Stimulated activated naive CD8-positive, alpha-beta T cell treated with anti-CD3 and anti-CD28 coated beads, Interleukin-15, amount 100 ng/mL, for 72 hours (primary cell): ENCODE data around the gene PROK1.

Experiments
- ATAC-seq: fragments of 150-1000 bp; cut with Tn5 transposase; 2 replicates; pipeline ENCODE4 v1.10.0; 2021; ENCODE audit warnings: mild to moderate bottlenecking, moderate library complexity
- DNase-seq, 2 donors: peaks; one replicate each; pipeline ENCODE4 v3.0.0; 2021 to 2022
- H3K27ac Mint-ChIP-seq, 2 donors: one replicate each; pipeline ENCODE4 v1.8.0; 2022; ENCODE audit warnings: mild to moderate bottlenecking in 2 of 2, mixed read lengths in 2 of 2, moderate library complexity in 2 of 2
- H3K27me3 Mint-ChIP-seq: one replicate; pipeline ENCODE4 v1.8.0; 2022; ENCODE audit warnings: mixed read lengths
- H3K4me1 Mint-ChIP-seq: one replicate; pipeline ENCODE4 v1.8.0; 2022; ENCODE audit warnings: mild to moderate bottlenecking, mixed read lengths
- H3K4me3 Mint-ChIP-seq, 2 donors: one replicate each; pipeline ENCODE4 v1.8.0; 2022; ENCODE audit warnings: mild to moderate bottlenecking in 2 of 2, mixed read lengths in 2 of 2, moderate library complexity in 1 of 2
- H3K9me3 Mint-ChIP-seq, 2 donors: one replicate each; pipeline ENCODE4 v1.8.0; 2022; ENCODE audit warnings: mixed read lengths in 2 of 2

Gene PROK1

DNA sequence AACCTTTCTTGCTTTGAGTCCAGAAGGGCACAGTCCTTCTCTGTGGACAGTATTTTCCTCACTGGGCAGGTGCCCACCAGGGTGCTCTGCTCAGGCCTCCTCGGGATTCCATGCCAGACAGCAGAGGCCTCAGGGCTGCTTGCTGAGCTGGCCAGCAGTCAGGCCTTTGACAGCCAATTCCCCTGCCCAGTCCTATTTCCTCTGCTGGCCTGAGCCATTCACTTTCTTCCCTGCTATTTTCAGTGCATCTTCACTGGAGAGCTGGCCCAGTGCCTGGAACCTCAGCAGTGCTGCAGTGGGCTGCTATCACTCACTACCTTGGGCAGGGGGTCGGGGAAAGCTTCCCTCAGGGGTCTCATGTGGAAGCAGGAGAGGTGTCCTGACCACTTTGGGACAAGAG, 34.8 kb downstream of the PROK1 start:
- DNase-seq: no peak
- H3K4me1 Mint-ChIP-seq: peaks cover 7% of the 10 kb centered on the region
- no peak for ATAC-seq
- no peak overlapping the region for H3K4me3 Mint-ChIP-seq
- H3K9me3 Mint-ChIP-seq: no peaks in the 10 kb centered on the region
- H3K27ac Mint-ChIP-seq: no peak overlapping the region
- H3K27me3 Mint-ChIP-seq: peaks cover 31% of the 10 kb centered on the region

DNA sequence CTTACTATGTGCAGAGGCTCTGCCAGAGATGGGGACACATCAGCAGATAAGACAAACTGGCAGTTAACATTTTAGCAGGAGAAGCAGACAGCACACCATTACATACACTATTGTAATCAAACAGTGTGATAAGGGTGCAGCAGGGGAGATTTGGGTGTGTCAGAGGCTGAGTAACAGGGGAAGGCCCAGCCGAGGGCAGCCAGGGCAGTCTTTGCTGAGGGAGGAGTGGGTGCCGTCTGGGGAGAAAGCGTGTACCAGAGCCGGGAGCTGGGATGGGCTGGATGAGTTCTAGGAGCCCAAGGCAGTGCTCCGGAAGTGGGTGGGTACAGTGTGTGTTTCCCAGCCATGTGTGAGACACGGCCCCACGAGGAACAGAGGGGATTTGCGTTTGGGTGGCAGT, 36.8 kb downstream of the PROK1 start:
- H3K9me3 Mint-ChIP-seq: no peaks in the 10 kb centered on the region
- ATAC-seq (no peak), DNase-seq (no peak)
- H3K4me1 Mint-ChIP-seq: peaks cover 13% of the 10 kb centered on the region
- H3K27me3 Mint-ChIP-seq: peaks cover 30% of the 10 kb centered on the region
- peak overlapping the region in 1 of 2 donors; percentile 63 for H3K27ac Mint-ChIP-seq
- no peak overlapping the region for H3K4me3 Mint-ChIP-seq

DNA sequence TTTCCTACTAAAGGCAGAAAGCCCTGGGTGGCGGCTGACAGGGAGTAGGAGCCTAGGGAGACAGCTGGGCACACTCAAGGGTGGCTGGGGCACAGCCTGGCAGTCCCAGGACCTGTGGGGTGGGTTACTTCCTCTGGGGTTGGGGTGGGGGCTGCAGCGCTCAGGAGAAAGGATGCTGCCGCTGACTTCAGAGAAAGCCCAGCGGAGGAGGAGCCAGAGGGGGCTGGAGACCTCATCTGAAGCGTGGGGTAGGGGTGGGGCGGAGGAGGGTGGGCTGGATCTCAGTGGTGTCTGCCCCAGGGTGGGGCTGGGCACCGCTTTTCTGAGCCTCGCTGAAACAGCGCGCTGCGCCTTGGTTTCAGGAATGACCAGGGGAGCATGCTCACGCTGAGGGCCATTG, 37.2 kb downstream of the PROK1 start:
- no peak for DNase-seq
- no peaks in the 10 kb centered on the region for H3K9me3 Mint-ChIP-seq
- peaks cover 10% of the 10 kb centered on the region for H3K4me1 Mint-ChIP-seq
- no peak for ATAC-seq
- H3K27ac Mint-ChIP-seq: peak overlapping the region in 1 of 2 donors; percentile 63
- H3K4me3 Mint-ChIP-seq: no peak overlapping the region
- peaks cover 26% of the 10 kb centered on the region for H3K27me3 Mint-ChIP-seq

DNA sequence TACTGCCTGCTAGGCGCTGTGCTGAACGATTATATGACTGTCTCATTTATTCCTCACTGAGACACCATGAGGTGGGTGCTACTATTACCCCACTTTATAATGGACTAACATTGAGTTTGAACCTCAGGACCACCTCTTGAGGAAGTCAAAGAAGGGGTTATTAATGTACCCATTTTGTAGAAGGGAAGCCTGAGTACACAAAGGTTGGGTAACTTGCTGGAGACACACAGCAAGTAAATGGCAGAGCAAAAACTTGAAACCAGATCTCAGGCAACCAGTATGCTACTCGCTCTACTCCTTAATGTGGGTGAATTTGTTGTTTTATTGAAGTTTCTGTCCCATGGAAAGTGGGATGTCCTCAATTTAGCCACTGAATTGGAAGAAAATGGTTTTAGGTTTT, 37.9 kb downstream of the PROK1 start:
- H3K27me3 Mint-ChIP-seq: peaks cover 19% of the 10 kb centered on the region
- no peak overlapping the region for H3K4me3 Mint-ChIP-seq
- H3K4me1 Mint-ChIP-seq: peaks cover 6% of the 10 kb centered on the region
- no peaks in the 10 kb centered on the region for H3K9me3 Mint-ChIP-seq
- H3K27ac Mint-ChIP-seq: no peak overlapping the region
- no peak for ATAC-seq
- no peak for DNase-seq

DNA sequence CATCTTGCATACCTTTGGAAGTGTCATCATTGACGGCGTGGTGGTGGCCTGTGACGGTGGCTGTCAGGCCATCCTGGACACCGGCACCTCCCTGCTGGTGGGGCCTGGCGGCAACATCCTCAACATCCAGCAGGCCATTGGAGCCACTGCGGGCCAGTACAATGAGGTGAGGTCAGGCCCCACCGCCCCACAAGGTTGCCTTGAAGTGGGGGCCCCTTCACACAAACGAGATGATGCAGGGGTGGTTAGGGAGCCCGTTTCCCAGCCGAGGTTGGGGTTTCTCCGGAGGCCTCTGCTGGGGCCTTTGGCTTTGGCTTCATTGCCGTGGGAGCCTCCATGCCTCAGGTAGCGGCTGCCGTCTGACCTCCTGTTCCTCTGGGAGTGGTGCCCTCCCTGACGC, 38.5 kb downstream of the PROK1 start:
- ATAC-seq: no peak
- Mint-ChIP-seq H3K9me3 (no peaks in the 10 kb centered on the region), H3K4me1 (peaks cover 6% of the 10 kb centered on the region), H3K27ac (no peak overlapping the region), H3K27me3 (peaks cover 15% of the 10 kb centered on the region), H3K4me3 (no peak overlapping the region)
- DNase-seq: no peak

DNA sequence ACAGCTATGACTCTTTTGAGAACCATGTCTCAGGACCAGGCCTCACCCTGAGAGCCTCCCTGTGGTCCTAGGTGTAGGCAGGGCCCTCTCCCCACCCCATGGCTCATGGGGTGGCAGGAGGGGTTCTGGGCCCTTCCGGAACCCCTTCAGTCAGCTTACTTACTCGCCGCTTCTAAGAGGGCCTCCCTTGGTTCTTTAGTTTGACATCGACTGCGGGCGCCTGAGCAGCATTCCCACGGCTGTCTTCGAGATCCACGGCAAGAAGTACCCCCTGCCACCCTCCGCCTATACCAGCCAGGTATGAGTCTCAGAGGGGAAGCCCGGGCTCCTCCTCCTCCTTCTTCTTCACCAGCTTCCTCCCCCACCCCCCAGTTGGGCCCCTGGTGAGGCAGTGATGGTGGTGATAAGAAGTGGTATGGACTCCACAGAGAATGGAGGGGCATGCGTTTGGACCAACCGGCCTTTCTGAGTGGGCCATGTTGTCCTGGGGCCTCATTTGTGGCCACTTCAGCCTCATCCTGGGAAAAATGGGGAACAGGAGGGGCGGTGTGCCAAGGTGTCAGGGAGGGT, 39.1 kb downstream of the PROK1 start:
- ATAC-seq: peak; percentile 29
- Mint-ChIP-seq H3K4me3 (no peak overlapping the region), H3K9me3 (no peaks in the 10 kb centered on the region), H3K4me1 (peaks cover 6% of the 10 kb centered on the region), H3K27ac (no peak overlapping the region), H3K27me3 (peaks cover 12% of the 10 kb centered on the region)
- DNase-seq: no peak

DNA sequence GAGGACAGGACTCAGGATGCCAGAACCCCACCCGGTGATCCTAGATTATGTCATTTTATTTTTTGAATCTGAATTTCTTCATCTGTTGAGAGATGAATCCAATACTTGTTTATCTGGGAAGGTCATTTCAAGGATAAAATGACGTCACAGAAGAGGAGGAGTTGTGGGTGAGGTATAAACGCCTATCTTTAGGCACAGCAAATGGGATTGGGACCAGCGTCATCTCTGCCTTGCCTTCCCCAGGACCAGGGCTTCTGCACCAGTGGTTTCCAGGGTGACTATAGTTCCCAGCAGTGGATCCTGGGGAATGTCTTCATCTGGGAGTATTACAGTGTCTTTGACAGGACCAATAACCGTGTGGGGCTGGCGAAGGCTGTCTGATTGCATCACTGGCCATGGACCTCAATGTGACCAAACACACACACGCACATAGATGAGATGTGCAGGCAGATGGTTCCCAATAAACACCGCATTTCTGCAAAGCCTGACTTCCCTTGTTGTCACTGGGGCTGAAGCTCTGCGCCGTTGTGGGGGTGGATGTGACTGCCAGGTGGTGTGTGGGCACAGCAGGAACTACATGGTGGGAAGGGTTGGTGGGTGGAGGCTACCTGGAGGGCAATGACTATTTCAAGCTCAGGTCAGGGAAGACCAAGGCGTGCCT, 40.0 kb downstream of the PROK1 start:
- no peaks in the 10 kb centered on the region for H3K9me3 Mint-ChIP-seq
- no peak overlapping the region for H3K27ac Mint-ChIP-seq
- no peak for DNase-seq
- H3K4me1 Mint-ChIP-seq: peaks cover 6% of the 10 kb centered on the region
- H3K27me3 Mint-ChIP-seq: peaks cover 9% of the 10 kb centered on the region
- H3K4me3 Mint-ChIP-seq: no peak overlapping the region
- ATAC-seq: no peak

DNA sequence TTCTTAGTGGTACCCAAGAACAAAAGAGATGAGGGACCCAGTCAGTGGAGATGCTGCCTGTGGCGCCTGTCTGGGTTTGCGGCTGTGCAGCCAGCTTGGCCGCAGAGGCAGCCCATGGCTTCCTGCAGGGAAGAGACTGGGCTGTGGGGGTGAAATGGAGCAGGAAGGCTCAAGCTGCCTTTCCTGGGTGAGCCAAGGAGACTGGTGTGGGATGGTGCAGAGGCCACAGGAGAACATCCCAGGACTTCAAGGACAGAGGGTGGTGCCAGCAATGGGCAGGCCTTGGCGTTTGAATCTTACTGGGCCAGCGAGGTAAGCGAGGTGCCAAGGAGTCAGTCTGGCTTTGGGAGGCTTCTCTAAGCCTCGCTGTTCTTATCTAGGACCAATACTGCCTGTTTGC, 41.6 kb downstream of the PROK1 start:
- Mint-ChIP-seq H3K4me1 (peaks cover 6% of the 10 kb centered on the region), H3K27me3 (peaks cover 6% of the 10 kb centered on the region), H3K4me3 (no peak overlapping the region), H3K27ac (no peak overlapping the region), H3K9me3 (no peaks in the 10 kb centered on the region)
- DNase-seq (no peak), ATAC-seq (no peak)

DNA sequence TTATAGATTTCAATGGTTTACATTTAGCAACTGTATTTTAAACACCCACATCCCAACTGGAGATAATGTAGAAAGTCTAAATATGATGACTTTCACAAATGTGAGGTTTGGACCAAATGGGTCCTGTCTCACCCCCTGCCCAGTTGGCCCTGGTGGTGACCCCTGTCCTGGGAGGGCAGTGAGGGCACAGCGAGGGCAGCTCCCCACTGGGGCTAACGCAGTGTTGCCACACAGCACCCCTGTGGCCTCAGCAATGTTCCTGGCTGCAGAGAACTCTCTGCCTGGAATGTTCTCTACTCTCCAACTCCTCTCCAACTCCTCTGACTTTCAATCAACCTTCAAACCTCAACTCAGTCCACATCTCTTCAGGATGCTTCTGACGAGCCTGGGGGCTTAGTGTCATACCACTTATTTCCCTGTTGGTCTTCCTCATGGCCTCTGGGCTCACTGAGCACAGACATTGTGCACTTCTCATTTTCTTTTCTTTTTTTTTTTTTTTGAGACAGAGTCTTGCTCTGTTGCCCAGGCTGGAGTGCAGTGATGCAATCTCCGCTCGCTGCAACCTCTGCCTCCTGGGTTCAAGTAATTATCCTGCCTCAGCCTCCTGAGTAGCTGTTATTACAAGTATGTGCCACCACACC, 42.2 kb downstream of the PROK1 start:
- no peaks in the 10 kb centered on the region for H3K9me3 Mint-ChIP-seq
- no peaks in the 10 kb centered on the region for H3K27me3 Mint-ChIP-seq
- ATAC-seq (no peak), DNase-seq (no peak)
- H3K27ac Mint-ChIP-seq: peak overlapping the region in 1 of 2 donors; percentile 81
- H3K4me1 Mint-ChIP-seq: peaks cover 6% of the 10 kb centered on the region
- H3K4me3 Mint-ChIP-seq: no peak overlapping the region

DNA sequence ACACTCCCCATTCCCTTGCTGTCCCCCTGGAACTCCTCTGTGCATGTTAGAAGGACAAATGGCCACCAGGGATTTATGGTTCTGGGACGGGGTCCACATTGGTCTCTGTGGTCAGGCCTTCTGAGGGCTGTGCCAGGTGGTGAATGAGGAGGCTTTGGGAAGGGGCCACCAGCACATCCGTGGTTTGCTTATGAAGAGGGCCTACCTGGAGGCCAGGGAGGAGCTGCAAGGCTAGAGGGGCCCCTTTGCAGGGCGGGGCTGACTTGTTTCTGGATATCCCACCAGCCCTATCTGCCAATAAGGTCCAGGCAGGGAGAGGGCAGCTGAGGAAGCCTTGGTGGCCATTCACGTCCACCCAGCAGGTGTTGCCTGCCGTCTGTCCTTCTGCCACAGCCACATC, 43.1 kb downstream of the PROK1 start:
- ATAC-seq (no peak), DNase-seq (no peak)
- no peaks in the 10 kb centered on the region for H3K9me3 Mint-ChIP-seq
- no peak overlapping the region for H3K27ac Mint-ChIP-seq
- H3K27me3 Mint-ChIP-seq: no peaks in the 10 kb centered on the region
- peaks cover 6% of the 10 kb centered on the region for H3K4me1 Mint-ChIP-seq
- H3K4me3 Mint-ChIP-seq: no peak overlapping the region

DNA sequence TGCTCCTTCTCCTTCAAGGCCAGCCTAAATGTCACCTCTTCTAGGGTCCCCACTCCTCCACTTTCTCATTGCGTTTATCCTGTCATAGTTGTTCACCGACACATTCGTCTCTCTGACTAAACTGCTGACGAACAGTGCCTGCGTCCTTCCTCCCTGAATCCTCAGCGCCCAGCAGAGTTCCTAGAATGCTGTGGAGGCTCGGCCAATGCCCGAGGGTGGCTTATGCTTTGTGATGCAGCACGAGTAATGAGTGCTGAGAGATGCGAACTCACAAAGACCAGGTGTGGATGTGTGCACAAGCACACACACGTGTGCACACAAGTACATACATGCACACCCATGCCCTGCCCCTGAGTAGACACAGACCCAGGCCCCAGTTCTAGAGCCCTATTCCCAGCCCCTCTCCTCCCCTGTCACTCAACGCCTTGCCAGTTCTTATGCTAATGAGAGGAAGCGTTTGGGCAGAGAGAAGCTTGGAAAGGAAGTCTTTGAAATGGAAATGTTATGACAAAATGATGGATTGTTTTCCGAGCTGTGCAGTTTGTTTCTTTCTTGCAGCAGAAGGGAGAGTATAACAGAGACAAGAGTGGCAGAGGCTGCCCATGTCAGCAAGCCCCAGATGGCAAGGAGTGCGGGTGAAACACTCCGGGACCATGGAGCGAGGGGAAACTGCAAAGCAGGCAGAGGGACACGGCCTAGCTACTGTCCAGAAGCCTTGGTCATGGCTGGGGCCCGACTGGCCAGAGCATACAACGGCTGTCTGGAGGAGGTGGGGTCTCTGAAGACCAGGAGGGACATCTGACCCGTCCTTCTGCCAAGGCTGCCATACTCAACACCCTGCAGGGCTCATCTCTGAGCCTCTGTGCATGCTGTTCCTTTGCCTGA, 43.8 kb downstream of the PROK1 start:
- no peaks in the 10 kb centered on the region for H3K27me3 Mint-ChIP-seq
- H3K27ac Mint-ChIP-seq: peak overlapping the region in 1 of 2 donors; percentile 69
- no peak for DNase-seq
- H3K4me3 Mint-ChIP-seq: no peak overlapping the region
- no peaks in the 10 kb centered on the region for H3K9me3 Mint-ChIP-seq
- H3K4me1 Mint-ChIP-seq: peaks cover 6% of the 10 kb centered on the region
- no peak for ATAC-seq

DNA sequence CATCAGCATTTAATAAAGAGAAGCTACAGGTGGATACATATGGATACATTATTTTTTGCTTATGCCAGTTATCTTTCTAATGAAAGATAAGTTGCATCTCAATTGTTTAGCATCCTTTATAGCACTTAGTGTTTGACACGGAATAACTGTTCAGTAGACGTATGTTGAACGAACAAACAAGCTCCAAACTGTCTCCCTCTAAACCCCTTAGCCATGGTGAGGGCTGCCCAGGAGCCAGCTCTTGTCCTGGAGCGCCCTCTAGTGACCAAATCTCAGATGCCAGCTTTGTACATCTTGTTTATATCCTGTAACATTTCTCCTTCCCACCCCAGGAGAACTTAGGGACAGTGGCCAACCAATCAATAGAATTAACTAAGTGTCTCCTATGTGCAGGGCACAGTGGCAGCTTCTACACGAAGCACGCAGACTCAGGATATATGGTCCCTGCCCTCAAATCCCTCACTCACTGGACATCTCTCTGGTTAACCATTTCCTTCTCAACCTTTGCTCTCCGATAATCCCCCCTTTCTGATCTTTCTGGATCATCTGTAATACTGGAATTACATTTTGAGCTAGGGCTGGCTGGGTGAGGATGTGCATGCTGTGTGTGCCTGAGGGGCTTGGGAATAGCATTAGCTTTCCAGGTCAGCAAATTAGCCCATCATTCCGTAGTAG, 45.1 kb downstream of the PROK1 start:
- no peak overlapping the region for H3K4me3 Mint-ChIP-seq
- H3K27me3 Mint-ChIP-seq: no peaks in the 10 kb centered on the region
- H3K27ac Mint-ChIP-seq: peak overlapping the region in 1 of 2 donors; percentile 34
- DNase-seq (peak; percentile 67 to 74), ATAC-seq (peak; percentile 86)
- H3K9me3 Mint-ChIP-seq: no peaks in the 10 kb centered on the region
- peaks cover 4% of the 10 kb centered on the region for H3K4me1 Mint-ChIP-seq

DNA sequence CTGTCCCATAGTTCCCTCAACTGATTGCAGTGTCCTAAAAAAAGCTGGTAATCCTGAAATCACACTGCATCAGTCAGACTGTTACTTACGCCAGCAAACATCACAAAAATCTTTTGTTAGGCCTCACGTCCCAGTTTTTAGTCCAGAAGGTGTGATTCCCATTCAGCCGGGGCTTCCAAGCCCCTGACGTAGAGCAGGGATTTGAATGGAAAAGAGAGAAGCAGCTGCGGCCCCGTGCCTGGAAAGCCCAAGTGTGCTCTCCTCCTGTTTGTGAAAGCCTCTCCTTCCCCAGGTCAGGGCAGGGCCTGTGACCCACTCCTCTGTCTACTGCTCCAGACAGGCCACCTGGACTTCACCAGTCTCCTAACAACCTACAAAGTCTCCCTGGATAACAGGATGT, 47.3 kb downstream of the PROK1 start:
- ATAC-seq (no peak), DNase-seq (no peak)
- H3K4me3 Mint-ChIP-seq: no peak overlapping the region
- H3K9me3 Mint-ChIP-seq: no peaks in the 10 kb centered on the region
- peaks cover 15% of the 10 kb centered on the region for H3K27me3 Mint-ChIP-seq
- H3K27ac Mint-ChIP-seq: no peak overlapping the region
- H3K4me1 Mint-ChIP-seq: no peaks in the 10 kb centered on the region

DNA sequence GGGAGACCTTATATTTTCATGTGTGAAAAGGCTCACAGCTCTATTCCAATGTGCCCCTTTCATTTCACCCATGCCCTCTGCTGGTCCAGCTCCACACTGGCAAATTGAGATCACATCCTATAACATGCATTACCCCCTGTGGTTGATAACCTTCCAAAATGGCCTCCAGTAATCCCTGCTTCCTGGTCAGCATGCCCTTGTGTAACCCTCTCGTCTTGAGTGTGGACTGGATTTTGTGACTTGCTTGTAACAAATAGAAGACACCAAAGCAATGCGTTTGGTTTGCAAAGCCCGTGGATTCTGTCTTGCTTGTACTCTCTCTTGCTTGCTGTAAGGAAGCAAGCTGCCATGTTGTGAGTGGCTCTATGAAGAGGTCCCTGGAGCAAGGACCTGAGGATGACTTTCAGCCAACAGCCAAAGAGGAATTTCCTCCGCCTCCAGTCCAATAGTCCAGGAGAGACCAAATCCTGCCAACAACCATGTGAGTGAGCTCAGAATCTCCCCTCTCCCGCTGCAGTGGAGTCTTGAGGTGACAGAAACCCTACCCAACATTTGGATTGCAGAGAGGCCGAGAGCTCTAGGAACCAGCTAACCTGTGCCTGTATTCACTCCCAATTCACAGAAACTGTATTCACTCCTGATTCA, 50.7 kb downstream of the PROK1 start:
- Mint-ChIP-seq H3K9me3 (no peaks in the 10 kb centered on the region), H3K27me3 (peaks cover 22% of the 10 kb centered on the region)

More for the DNA sequence above, 50.7 kb downstream of the PROK1 start:
- Mint-ChIP-seq H3K27ac (no peak overlapping the region), H3K4me1 (no peaks in the 10 kb centered on the region), H3K4me3 (no peak overlapping the region)
- ATAC-seq: no peak
- no peak for DNase-seq
